ENCODE results near the gene IL31RA. TPM values are rescaled to one million over a fixed set of nuclear protein-coding genes. Genes with fewer than 3 reads are reported as not detected.
A peak's percentile ranks its signal among the peaks of the same experiment; 100 is the strongest.

IL31RA gene
- total and polyA plus RNA-seq, 5 donors: not detected

GRCh38 chr5:55902696-55903095 is 51.5 kb downstream of the IL31RA start:
- H3K9me3 ChIP-seq (ENCODE audit: control insufficient read depth, low read length): no peaks in the 10 kb centered on the region
- H3K27me3 ChIP-seq (ENCODE audit: control insufficient read depth, insufficient read depth): no peaks in the 10 kb centered on the region
- ATAC-seq: no peak
- no peak overlapping the region for H3K27ac ChIP-seq (ENCODE audit: low read length)
- intact Hi-C loops (cut with DNase I): no loop called here
- no peak for DNase-seq
- H3K4me3 ChIP-seq (ENCODE audit: low read length): no peak overlapping the region
- WGBS: 84% methylated on average over 5 of the region's 5 CpGs
- no peaks in the 10 kb centered on the region for H3K4me1 ChIP-seq (ENCODE audit: control insufficient read depth, insufficient read depth, low read length)

- Histone ChIP-seq H3K4me1 (ENCODE audit: control insufficient read depth, insufficient read depth, low read length) (no peaks in the 10 kb centered on the region), H3K27me3 (ENCODE audit: control insufficient read depth, insufficient read depth) (no peaks in the 10 kb centered on the region), H3K27ac (ENCODE audit: low read length) (no peak overlapping the region), H3K4me3 (ENCODE audit: low read length) (no peak overlapping the region), H3K9me3 (ENCODE audit: control insufficient read depth, low read length) (no peaks in the 10 kb centered on the region)
- intact Hi-C loops (cut with DNase I): no loop called here
- peak in 1 of 2 donors; percentile 64 for ATAC-seq
- 84% methylated on average over 19 of the region's 19 CpGs for WGBS
- peak; percentile 41 to 65 (median 62) for DNase-seq
Observed at GRCh38 chr5:55903121-55903701, 52.1 kb downstream of the IL31RA start.

DNA sequence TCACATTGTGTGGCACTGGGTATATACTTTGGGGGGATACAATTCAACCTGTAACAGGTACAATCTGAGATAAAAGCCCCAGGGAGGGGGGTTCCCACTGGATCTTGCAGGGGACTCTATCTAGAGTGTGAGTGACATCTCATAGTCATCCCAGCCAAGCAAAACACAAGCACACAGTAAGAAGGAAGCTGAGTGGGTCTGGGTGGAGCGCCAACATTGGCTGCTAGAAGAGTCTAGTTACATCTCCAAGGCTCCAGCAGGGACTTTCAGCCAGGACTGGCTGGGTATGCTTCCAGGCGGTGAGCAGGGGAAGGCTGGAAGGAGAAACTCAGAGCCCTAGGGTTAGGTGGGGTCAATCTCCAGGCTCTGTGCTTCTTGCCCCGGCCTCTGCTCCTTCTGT is 53.0 kb downstream of the IL31RA start:
- DNase-seq (peak; percentile 68 to 87 (median 78)), ATAC-seq (peak; percentile 89 to 94)
- H3K4me3 ChIP-seq (ENCODE audit: low read length): no peak overlapping the region
- WGBS: 67% methylated on average over 3 of the region's 3 CpGs
- intact Hi-C loops (cut with DNase I): no loop called here
- H3K27ac ChIP-seq (ENCODE audit: low read length): no peak overlapping the region
- no peaks in the 10 kb centered on the region for H3K9me3 ChIP-seq (ENCODE audit: control insufficient read depth, low read length)
- no peaks in the 10 kb centered on the region for H3K4me1 ChIP-seq (ENCODE audit: control insufficient read depth, insufficient read depth, low read length)
- H3K27me3 ChIP-seq (ENCODE audit: control insufficient read depth, insufficient read depth): no peaks in the 10 kb centered on the region

GRCh38 chr5:55905251-55905650 is 54.1 kb downstream of the IL31RA start:
- 69% methylated on average over 4 of the region's 4 CpGs for WGBS
- Histone ChIP-seq H3K4me3 (ENCODE audit: low read length) (no peak overlapping the region), H3K27ac (ENCODE audit: low read length) (no peak overlapping the region), H3K4me1 (ENCODE audit: control insufficient read depth, insufficient read depth, low read length) (no peaks in the 10 kb centered on the region), H3K9me3 (ENCODE audit: control insufficient read depth, low read length) (no peaks in the 10 kb centered on the region), H3K27me3 (ENCODE audit: control insufficient read depth, insufficient read depth) (no peaks in the 10 kb centered on the region)
- intact Hi-C loops (cut with DNase I): no loop called here
- DNase-seq: no peak
- no peak for ATAC-seq

GRCh38 chr5:55907927-55908326 is 56.8 kb downstream of the IL31RA start:
- no peak overlapping the region for H3K27ac ChIP-seq (ENCODE audit: low read length)
- no peak overlapping the region for H3K4me3 ChIP-seq (ENCODE audit: low read length)
- intact Hi-C loops (cut with DNase I): no loop called here
- H3K27me3 ChIP-seq (ENCODE audit: control insufficient read depth, insufficient read depth): no peaks in the 10 kb centered on the region
- H3K9me3 ChIP-seq (ENCODE audit: control insufficient read depth, low read length): no peaks in the 10 kb centered on the region
- DNase-seq (no peak), ATAC-seq (no peak)
- WGBS: 95% methylated on average over 7 of the region's 7 CpGs
- no peaks in the 10 kb centered on the region for H3K4me1 ChIP-seq (ENCODE audit: control insufficient read depth, insufficient read depth, low read length)

- H3K9me3 ChIP-seq (ENCODE audit: control insufficient read depth, low read length): no peaks in the 10 kb centered on the region
- DNase-seq (no peak), ATAC-seq (no peak)
- no peak overlapping the region for H3K4me3 ChIP-seq (ENCODE audit: low read length)
- WGBS: 54% methylated on average over 1 of the region's 1 CpG
- intact Hi-C loops (cut with DNase I): no loop called here
- no peak overlapping the region for H3K27ac ChIP-seq (ENCODE audit: low read length)
- H3K4me1 ChIP-seq (ENCODE audit: control insufficient read depth, insufficient read depth, low read length): no peaks in the 10 kb centered on the region
- no peaks in the 10 kb centered on the region for H3K27me3 ChIP-seq (ENCODE audit: control insufficient read depth, insufficient read depth)
Observed at GRCh38 chr5:55908804-55909203, 57.6 kb downstream of the IL31RA start.

GRCh38 chr5:55911784-55912653 is 60.9 kb downstream of the IL31RA start:
- intact Hi-C loops (cut with DNase I): no loop called here
- no peak for DNase-seq
- no peaks in the 10 kb centered on the region for H3K9me3 ChIP-seq (ENCODE audit: control insufficient read depth, low read length)
- H3K27ac ChIP-seq (ENCODE audit: low read length): no peak overlapping the region
- no peak overlapping the region for H3K4me3 ChIP-seq (ENCODE audit: low read length)
- ATAC-seq: no peak
- 69% methylated on average over 2 of the region's 2 CpGs for WGBS
- no peaks in the 10 kb centered on the region for H3K4me1 ChIP-seq (ENCODE audit: control insufficient read depth, insufficient read depth, low read length)
- no peaks in the 10 kb centered on the region for H3K27me3 ChIP-seq (ENCODE audit: control insufficient read depth, insufficient read depth)

DNA sequence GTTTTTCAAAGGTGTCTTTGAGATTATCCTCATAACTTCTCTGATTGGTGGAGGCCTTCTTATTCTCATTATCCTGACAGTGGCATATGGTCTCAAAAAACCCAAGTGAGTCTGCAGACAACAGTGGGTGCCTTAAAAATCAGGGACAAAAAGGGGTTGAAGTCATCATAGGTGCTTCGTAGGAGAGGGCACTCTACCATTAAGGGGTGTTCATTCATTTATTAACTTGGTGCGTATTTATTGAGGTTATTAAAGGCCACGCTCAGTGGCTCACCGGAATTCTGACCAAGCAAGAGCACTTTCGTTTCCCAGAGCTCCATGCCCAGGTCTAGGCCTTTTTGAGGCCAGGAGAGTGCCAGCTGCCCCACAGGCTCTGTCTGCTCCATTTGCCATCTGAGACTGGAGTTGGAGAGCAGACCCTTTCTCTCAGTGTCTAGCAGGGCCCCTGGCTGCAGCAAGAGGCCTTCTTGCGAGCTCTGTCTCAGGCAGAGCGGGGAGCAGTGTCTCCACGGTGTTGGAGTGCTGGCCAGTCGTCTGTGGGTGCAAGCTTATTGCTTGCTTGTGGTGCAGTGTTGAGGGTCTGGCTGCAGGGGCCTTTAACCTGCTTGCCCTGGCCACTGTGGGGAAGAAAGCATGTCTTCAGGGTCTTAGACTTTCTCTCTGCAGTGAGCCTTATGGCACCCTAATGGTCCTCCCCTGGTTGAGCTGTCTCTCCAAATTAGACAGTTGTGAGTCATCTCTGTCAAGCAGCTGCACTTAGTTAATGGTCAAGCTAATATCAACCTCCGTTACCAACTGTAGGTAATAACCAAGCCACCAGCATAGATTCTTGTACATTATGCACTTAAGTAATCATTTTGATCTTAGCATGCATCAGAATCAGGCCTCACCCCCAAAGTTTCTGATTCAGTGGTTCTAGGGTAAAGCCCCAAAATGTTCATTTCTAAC is 62.6 kb downstream of the IL31RA start:
- whole genome bisulfite sequencing: 97% methylated on average over 10 of the region's 10 CpGs
- no peak for DNase-seq
- no peaks in the 10 kb centered on the region for H3K4me1 ChIP-seq (ENCODE audit: control insufficient read depth, insufficient read depth, low read length)
- no peaks in the 10 kb centered on the region for H3K9me3 ChIP-seq (ENCODE audit: control insufficient read depth, low read length)
- intact Hi-C loops (cut with DNase I): no loop called here
- ATAC-seq: no peak
- H3K4me3 ChIP-seq (ENCODE audit: low read length): no peak overlapping the region
- no peak overlapping the region for H3K27ac ChIP-seq (ENCODE audit: low read length)
- no peaks in the 10 kb centered on the region for H3K27me3 ChIP-seq (ENCODE audit: control insufficient read depth, insufficient read depth)

DNA sequence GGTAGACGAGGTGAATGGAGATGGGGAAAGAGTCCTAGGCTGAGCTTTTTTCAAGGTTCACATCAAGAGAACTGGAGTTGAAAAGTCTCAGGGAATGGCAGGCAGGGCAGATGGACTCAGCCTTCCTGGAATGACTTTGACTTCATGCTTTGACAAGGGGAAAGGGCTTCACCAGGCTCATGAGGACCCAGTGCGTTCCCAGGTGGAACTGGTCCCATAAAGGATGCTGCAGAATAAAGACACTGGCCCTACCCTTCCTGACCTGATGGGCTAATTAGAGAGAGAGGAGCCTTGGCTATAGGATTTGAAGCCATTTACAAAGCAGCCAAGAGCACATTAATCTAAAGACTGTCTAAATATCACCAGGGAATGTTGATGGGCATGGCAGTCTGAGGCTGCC is 63.8 kb downstream of the IL31RA start:
- Histone ChIP-seq H3K4me1 (ENCODE audit: control insufficient read depth, insufficient read depth, low read length) (no peaks in the 10 kb centered on the region), H3K9me3 (ENCODE audit: control insufficient read depth, low read length) (no peaks in the 10 kb centered on the region), H3K27ac (ENCODE audit: low read length) (no peak overlapping the region), H3K27me3 (ENCODE audit: control insufficient read depth, insufficient read depth) (no peaks in the 10 kb centered on the region), H3K4me3 (ENCODE audit: low read length) (no peak overlapping the region)
- no peak for ATAC-seq
- intact Hi-C loops (cut with DNase I): no loop called here
- DNase-seq: no peak
- WGBS: 96% methylated on average over 2 of the region's 2 CpGs

- WGBS: 85% methylated on average over 3 of the region's 3 CpGs
- intact Hi-C loops (cut with DNase I): no loop called here
- ATAC-seq: no peak
Observed at GRCh38 chr5:55915783-55916182, 64.6 kb downstream of the IL31RA start.

DNA sequence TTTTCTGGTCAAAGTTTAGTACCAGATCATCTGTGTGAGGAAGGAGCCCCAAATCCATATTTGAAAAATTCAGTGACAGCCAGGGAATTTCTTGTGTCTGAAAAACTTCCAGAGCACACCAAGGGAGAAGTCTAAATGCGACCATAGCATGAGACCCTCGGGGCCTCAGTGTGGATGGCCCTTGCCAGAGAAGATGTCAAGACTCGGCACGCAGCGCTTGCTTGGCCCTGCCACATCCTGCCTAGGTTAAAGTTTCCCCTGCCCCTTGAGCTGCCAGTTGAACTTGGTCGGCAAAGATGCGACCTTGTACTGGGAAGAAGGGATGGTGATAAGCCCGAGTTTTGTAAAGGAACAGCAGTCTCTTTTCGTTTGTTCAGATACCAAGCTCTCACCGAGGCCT is 65.8 kb downstream of the IL31RA start:
- DNase-seq (no peak), ATAC-seq (no peak)
- Histone ChIP-seq H3K9me3 (ENCODE audit: control insufficient read depth, low read length) (no peaks in the 10 kb centered on the region), H3K4me1 (ENCODE audit: control insufficient read depth, insufficient read depth, low read length) (no peaks in the 10 kb centered on the region), H3K4me3 (ENCODE audit: low read length) (no peak overlapping the region), H3K27ac (ENCODE audit: low read length) (no peak overlapping the region), H3K27me3 (ENCODE audit: control insufficient read depth, insufficient read depth) (no peaks in the 10 kb centered on the region)
- intact Hi-C loops (cut with DNase I): no loop called here
- 74% methylated on average over 10 of the region's 10 CpGs for WGBS

More at GRCh38 chr5:55915783-55916182, 64.6 kb downstream of the IL31RA start:
- H3K9me3 ChIP-seq (ENCODE audit: control insufficient read depth, low read length): no peaks in the 10 kb centered on the region
- no peak overlapping the region for H3K4me3 ChIP-seq (ENCODE audit: low read length)
- DNase-seq: no peak
- no peaks in the 10 kb centered on the region for H3K4me1 ChIP-seq (ENCODE audit: control insufficient read depth, insufficient read depth, low read length)
- H3K27me3 ChIP-seq (ENCODE audit: control insufficient read depth, insufficient read depth): no peaks in the 10 kb centered on the region
- H3K27ac ChIP-seq (ENCODE audit: low read length): no peak overlapping the region

Measured in right cardiac atrium (tissue), 5 donors.